HG03196 (cell line): ENCODE data around the gene KLF11.

Experiments used
- ATAC-seq: cut with Tn5 transposase; IDR thresholded peaks from one replicate; pipeline ENCODE4 v1.9.1; 2021; ENCODE audit not compliant: unreplicated experiment

KLF11 gene

GRCh38 chr2:10043256-10043905, at the start of gene KLF11:
TSS of gene KLF11 (plus strand) at chr2:10043550. CDS start at chr2:10043717, 167 bp downstream.
- peak; percentile 55 for ATAC-seq

GRCh38 chr2:9994462-9994861, 48.9 kb upstream of the KLF11 start:
- no peak for ATAC-seq

- no peak for ATAC-seq
These were observed 48.3 kb upstream of the KLF11 start for GRCh38 chr2:9995059-9995458.

- ATAC-seq: no peak
These were observed 47.0 kb upstream of the KLF11 start for GRCh38 chr2:9996321-9996720.

- ATAC-seq: no peak
These were observed 45.4 kb upstream of the KLF11 start for GRCh38 chr2:9997936-9998335.

GRCh38 chr2:9998916-9999654, 44.3 kb upstream of the KLF11 start:
- ATAC-seq: no peak

GRCh38 chr2:9999693-10000092, 43.7 kb upstream of the KLF11 start:
- ATAC-seq: no peak

- no peak for ATAC-seq
These were observed 42.8 kb upstream of the KLF11 start for GRCh38 chr2:10000541-10000940.

- no peak for ATAC-seq
These were observed 41.8 kb upstream of the KLF11 start for GRCh38 chr2:10001586-10001985.

GRCh38 chr2:10002109-10002508, 41.2 kb upstream of the KLF11 start:
- no peak for ATAC-seq

GRCh38 chr2:10002681-10003080, 40.7 kb upstream of the KLF11 start:
- ATAC-seq: no peak

- ATAC-seq: no peak
These were observed 39.9 kb upstream of the KLF11 start for GRCh38 chr2:10003206-10004125.

GRCh38 chr2:10004401-10004800, 38.9 kb upstream of the KLF11 start:
- ATAC-seq: no peak

GRCh38 chr2:10004836-10005235, 38.5 kb upstream of the KLF11 start:
- no peak for ATAC-seq

- no peak for ATAC-seq
These were observed 37.7 kb upstream of the KLF11 start for GRCh38 chr2:10005461-10006235.

GRCh38 chr2:10006236-10007161, 36.9 kb upstream of the KLF11 start:
- no peak for ATAC-seq

- no peak for ATAC-seq
These were observed 35.9 kb upstream of the KLF11 start for GRCh38 chr2:10007435-10007834.

GRCh38 chr2:10007921-10008808, 35.2 kb upstream of the KLF11 start:
- no peak for ATAC-seq

- no peak for ATAC-seq
These were observed 34.6 kb upstream of the KLF11 start for GRCh38 chr2:10008809-10009176.
